ENCODE results near the gene IPPK. TPM values are rescaled to one million over a fixed set of nuclear protein-coding genes. Genes with fewer than 3 reads are reported as not detected.

The IPPK gene
- total RNA-seq, 1 experiment from 2014 or later = 5.4 TPM

- Histone ChIP-seq H3K27me3 (ENCODE audit: control insufficient read depth, insufficient read depth, low read length) (no peaks in the 10 kb centered on the region), H3K27ac (ENCODE audit: low read length) (no peak overlapping the region), H3K4me3 (ENCODE audit: low read depth in 2 of 2, low read length in 2 of 2) (no peak overlapping the region), H3K4me1 (ENCODE audit: control insufficient read depth, insufficient read depth, low read length) (no peaks in the 10 kb centered on the region), H3K9me3 (ENCODE audit: control insufficient read depth, insufficient read depth, low read depth, low read length) (no peaks in the 10 kb centered on the region), H3K36me3 (ENCODE audit: control insufficient read depth, insufficient read depth, low read length) (peaks cover 2% of the 10 kb centered on the region; the same call in 1 of the 2 replicates)
- no peak for TF ChIP-seq POLR2AphosphoS5 (IDR thresholded peaks at IDR 0.05; ENCODE audit: low read depth, low read length)
- CTCF ChIA-PET = no interaction called here
- in situ Hi-C loops (cut with HindIII; ENCODE audit: low pct_unique_long_range_greater_than_20kb, low sequenced_read_pairs) = no loop called here
- BruUV-seq (replicated peaks) = no TSS peak
- ATAC-seq (no peak), DNase-seq (ENCODE audit: low read depth, low spot score) (no peak)
- POLR2A ChIA-PET = no interaction called here
- intact Hi-C loops (cut with micrococcal nuclease; ENCODE audit: unreplicated experiment) = no loop called here
Measured at GRCh38 chr9:92642041-92642451, 27.9 kb downstream of the IPPK start.

DNA sequence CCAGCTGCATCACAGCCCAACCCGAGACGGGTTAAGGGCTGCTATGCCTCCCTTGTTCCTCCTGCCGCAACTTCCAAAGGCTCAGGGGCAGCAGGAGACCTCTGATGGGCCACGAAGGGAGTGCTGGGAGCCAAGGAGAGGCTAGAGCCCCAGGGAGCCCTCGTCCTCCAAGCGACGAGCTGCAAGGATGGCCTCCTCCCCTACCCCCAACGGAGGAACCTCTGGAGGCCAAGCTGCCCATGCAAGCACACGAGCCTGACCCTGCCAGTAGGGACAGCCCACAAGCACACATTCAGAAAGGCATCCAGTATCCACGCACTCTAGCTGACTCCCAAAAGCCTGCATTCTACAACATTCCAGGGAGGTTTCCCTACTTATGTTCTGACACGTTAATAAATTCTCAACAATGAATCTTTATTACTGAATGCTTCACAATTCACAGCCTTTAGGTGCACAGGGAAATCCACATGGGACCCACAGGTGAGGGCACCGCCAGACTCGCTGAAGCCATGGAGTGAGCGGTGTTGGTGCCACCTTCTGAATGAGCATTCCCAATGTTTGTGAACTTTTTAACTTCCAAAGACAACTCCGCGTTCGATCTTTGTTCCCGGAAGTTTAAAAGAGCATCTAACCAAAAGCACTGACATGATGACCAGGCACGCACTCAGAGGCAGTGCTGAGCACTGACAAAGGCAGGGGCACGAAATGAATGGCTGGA is 28.7 kb downstream of the IPPK start:
- in situ Hi-C loops (cut with HindIII; ENCODE audit: low pct_unique_long_range_greater_than_20kb, low sequenced_read_pairs) = no loop called here
- POLR2A ChIA-PET = no interaction called here
- no TSS peak for BruUV-seq (replicated peaks)
- no peak for TF ChIP-seq POLR2AphosphoS5 (IDR thresholded peaks at IDR 0.05; ENCODE audit: low read depth, low read length)
- no peak for TF ChIP-seq TCF7L2 (IDR thresholded peaks at IDR 0.05; ENCODE audit: low read depth, low read length)
- no peak for TF ChIP-seq SIN3A (IDR thresholded peaks at IDR 0.05; ENCODE audit: borderline replicate concordance, insufficient read depth, low read depth, low read length)
- TF ChIP-seq CTCF (IDR thresholded peaks at IDR 0.05) = no peak
- DNase-seq (ENCODE audit: low read depth, low spot score) = no peak
- Histone ChIP-seq H3K27me3 (ENCODE audit: control insufficient read depth, insufficient read depth, low read length) (no peaks in the 10 kb centered on the region), H3K4me3 (ENCODE audit: low read depth in 2 of 2, low read length in 2 of 2) (no peak overlapping the region), H3K4me1 (ENCODE audit: control insufficient read depth, insufficient read depth, low read length) (no peaks in the 10 kb centered on the region), H3K9me3 (ENCODE audit: control insufficient read depth, insufficient read depth, low read depth, low read length) (no peaks in the 10 kb centered on the region), H3K36me3 (ENCODE audit: control insufficient read depth, insufficient read depth, low read length) (peaks cover 2% of the 10 kb centered on the region; the same call in 1 of the 2 replicates), H3K27ac (ENCODE audit: low read length) (no peak overlapping the region)
- ATAC-seq = no peak
- intact Hi-C loops (cut with micrococcal nuclease; ENCODE audit: unreplicated experiment) = no loop called here
- CTCF ChIA-PET = no interaction called here

DNA sequence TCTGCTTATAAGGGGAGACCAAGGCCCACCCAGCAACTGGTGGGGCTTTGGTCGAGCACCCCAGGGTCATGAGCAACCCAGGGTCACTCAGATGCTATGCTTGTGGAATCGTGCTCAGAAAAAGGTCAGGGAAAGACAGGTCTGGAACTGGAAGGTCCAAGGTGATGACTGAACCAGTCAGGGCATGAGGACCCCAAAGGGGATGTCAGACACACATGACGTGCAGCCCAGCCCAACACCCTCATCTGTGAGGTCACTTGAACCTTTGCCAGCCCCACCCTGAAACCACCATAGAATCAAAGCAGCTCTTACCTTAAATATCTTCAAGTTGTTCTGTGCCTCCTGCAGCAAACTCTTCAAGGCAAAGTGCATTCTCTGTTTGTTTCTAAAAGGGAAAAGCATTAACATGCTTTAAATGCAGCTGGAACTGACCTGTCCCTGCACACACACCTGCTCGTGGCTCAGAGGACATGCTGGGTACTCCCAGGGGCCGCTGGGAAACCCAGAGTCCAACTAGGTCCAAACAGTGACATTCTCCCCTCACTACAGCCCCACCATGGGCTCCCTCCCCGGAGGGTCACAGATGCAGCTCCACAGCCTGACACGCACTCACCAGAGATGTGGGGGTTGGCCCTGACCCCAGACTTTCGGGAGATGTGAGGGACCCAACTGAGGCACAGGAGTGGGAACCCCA is 29.4 kb downstream of the IPPK start:
- POLR2A ChIA-PET = no interaction called here
- TF ChIP-seq POLR2AphosphoS5 (IDR thresholded peaks at IDR 0.05; ENCODE audit: low read depth, low read length) (no peak), TCF7L2 (IDR thresholded peaks at IDR 0.05; ENCODE audit: low read depth, low read length) (no peak), REST (IDR thresholded peaks at IDR 0.05; ENCODE audit: insufficient read depth in 1 of 2, low read depth in 2 of 2, low read length in 1 of 2) (no peak), SIN3A (IDR thresholded peaks at IDR 0.05; ENCODE audit: borderline replicate concordance, insufficient read depth, low read depth, low read length) (no peak), CTCF (IDR thresholded peaks at IDR 0.05) (no peak)
- no peaks in the 10 kb centered on the region for H3K4me1 ChIP-seq (ENCODE audit: control insufficient read depth, insufficient read depth, low read length)
- H3K36me3 ChIP-seq (ENCODE audit: control insufficient read depth, insufficient read depth, low read length) = 0 out of 2 replicates have a peak, but pooled peaks cover 2% of the 10 kb centered on the region
- DNase-seq (ENCODE audit: low read depth, low spot score) (no peak), ATAC-seq (no peak)
- in situ Hi-C loops (cut with HindIII; ENCODE audit: low pct_unique_long_range_greater_than_20kb, low sequenced_read_pairs) = no loop called here
- H3K4me3 ChIP-seq (ENCODE audit: low read depth in 2 of 2, low read length in 2 of 2) = no peak overlapping the region
- H3K27ac ChIP-seq (ENCODE audit: low read length) = no peak overlapping the region
- intact Hi-C loops (cut with micrococcal nuclease; ENCODE audit: unreplicated experiment) = no loop called here
- CTCF ChIA-PET = no interaction called here
- no peaks in the 10 kb centered on the region for H3K27me3 ChIP-seq (ENCODE audit: control insufficient read depth, insufficient read depth, low read length)
- no peaks in the 10 kb centered on the region for H3K9me3 ChIP-seq (ENCODE audit: control insufficient read depth, insufficient read depth, low read depth, low read length)
- no TSS peak for BruUV-seq (replicated peaks)
